CD4-positive, alpha-beta T cell treated with Interleukin-12 subunit alpha and Interleukin-12 subunit beta, for 1 hour (primary cell): ENCODE results near the gene LDHD.
A peak's percentile ranks its signal among the peaks of the same experiment; 100 is the strongest.
"Not testable (repeated sequence)": the region's sequence is repeated elsewhere in the genome, so short reads cannot be mapped to it uniquely, and the experiment has no call there.

Source experiments
- DNase-seq: peaks from one replicate; pipeline ENCODE4 v3.0.0-alpha.2; 2020

The LDHD gene

DNA sequence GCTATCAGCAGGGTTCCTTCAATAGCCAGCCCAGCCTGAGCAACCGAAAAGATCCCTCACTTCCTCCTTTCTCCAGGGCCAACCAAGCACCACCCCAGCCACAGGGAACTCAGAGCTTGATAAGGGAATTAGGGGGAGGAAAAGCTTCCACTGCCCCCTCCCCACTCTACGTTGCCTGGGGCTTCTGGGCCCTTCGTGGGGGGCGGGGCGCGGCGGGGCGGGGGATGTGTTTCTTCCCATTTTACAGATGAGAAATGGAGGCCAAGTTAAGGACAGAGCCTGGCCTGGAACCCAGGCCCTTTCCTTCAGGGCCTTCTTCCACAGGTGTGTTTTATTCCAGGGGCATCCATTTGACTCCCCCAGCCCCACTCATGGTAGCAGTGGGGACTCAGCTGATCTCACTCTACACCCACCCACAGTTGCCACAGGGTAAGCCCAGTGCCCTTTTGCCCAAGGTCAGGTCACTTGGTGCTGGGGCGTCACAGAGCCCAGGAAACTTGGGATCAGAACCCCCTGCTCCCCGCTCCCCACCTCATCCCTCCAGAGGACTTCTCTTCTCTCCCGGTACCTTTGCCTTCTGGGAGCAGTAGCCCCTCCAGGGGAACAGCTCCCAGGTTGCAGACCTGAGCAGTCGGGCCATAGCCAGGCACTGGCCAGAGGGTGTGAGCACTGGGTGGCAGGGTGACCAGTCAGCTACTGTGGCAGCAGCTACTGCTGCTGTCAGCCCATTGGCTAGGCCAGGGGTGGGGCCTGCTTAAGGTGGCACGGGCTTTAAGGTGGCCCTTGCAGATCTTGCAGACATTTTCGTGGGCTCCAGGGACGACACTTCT lies at the start of gene LDHD:
LDHD (minus strand) TSS at position 700 of the 830 bp plus-strand sequence; CDS start at position 640, 60 bp downstream.
- no peak for DNase-seq

DNA sequence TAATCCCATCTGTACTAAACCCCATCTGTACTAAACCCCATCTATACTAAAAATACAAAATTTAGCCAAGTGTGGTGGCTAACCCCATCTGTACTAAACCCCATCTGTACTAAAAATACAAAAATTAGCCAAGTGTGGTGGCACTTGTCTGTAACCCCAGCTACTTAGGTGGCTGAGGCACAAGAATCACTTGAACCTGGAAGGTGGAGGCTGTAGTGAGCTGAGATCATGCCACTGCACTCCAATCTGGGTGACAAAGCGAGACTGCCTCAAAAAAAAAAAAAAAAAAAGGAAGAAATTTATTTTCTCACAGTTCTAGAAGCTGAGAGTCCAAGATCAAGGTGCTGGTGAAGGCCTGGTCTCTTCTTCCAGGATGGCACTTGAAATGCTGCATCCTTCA lies 43.8 kb upstream of the LDHD start:
- DNase-seq, result no peak

DNA sequence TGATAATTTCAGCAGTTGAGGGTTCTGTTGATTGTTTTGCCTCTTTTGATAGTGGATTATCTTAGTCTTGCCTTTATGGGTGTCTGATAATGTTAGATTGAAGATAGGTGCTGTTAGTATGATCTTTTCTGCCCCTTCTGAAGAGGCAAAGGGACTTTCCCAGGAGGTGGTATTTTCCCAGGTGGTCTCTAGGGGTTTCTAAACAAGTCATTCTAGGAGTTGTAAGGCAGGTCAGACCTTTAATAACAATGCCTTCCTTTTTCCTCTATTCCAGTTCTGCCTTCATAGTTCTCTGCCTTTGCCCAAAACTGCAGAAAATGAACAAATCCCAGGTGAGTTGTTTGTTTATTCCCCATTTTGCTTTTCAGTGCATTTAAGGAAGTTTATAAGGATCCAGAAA lies 36.1 kb upstream of the LDHD start:
- DNase-seq, result no peak

DNA sequence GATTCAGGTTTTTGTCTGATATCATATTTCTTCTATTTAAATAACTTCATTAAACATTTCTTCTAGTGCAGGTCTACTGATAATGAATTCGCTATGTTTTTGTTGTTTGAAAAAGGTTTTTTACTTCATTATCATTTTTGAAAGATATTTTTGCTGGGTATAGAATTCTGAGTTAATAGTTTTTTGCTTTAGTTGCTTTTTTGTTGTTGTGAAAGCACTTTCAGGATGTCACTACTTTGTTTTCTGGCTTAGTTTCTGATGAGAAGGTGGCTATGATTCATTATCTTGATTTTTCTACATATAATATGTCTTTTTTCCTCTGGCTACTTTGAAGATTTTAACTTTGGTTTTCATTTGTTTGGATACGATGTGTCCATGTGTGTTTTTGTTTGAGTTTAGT lies 35.2 kb upstream of the LDHD start:
- DNase-seq, result no peak

DNA sequence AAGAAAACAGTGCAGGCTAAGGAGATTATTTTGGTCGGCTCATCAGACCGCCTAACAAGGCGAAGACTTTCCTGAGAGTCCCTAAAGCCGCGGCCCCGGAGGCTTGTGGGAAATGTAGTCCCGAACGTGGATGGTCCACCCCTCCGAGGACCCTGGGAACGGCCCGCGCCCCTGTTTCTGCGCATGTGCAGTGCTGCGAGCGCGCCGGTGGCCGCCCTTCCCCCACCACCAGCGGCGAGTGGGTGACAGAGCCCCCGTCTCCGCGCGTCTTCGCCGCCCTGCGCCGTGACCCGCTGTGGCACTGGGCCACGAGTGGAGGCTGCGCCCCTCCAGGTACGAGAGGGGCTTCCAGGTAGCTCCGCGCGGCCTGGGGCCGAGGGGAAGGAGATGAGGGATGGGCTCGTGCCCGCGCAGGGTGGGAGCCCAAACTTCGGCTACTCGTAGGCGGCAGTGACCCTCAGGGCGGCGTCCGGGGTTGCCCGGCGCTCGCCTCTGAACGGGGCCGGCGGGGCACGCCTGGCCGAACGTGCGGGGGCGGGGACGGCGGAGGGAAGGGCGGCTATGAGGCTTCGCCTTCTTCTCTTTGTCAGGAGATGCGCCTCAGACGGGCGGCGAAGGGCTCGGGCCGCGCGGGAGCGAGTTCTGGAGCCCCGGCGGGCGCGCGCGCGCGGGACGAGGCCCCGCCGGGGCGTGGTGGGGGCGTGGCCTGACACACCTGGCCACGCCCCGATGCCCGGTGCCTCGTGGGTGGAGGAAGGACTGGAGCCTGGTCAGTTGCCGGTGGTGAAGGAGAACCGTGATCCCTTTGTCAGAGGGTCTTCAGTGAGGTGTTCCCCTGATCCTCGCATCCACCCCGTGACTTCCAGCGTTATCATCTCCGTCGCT lies 32.0 kb upstream of the LDHD start, which contains the start of gene ZFP1:
ZFP1 (plus strand) TSS at position 214 of the 885 bp plus-strand sequence. CDS start 4,428 bp downstream, outside the sequence.
- DNase-seq, result peak; percentile 95

DNA sequence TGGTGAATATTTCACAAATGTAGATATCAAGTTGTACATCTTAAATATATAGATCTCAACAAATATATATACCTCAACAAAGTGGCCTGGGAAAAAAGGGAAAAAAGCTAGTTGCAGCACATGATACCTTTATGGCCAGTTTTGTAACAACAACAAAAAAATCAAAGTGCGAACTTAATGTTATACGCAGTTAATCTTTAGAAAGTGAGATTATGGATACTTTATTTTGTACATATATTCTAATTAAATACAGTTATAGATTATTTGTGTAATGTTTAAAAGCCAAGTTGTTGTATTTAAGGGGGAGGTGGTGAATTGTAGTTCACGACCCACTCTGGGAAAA lies 31.4 kb upstream of the LDHD start:
- no peak for DNase-seq

DNA sequence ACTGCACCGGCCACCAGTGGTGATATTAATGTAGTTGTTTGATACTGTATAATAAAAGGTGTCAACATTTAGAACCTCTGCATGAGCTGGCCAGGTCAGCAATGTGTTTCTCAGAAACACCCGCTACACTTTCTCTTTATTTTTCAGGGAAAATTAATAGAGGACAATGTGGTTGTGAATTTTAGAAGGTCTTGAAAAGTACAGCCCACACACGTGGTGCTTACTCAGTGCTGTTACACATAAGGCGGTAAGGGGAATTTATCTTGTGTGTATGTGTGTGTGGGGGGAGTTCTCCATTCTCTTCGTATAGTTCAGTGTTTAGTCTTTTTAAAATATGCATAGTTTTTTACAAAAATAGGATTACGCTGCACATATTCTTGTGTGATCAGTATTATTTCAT lies 27.4 kb upstream of the LDHD start:
- DNase-seq, result no peak

DNA sequence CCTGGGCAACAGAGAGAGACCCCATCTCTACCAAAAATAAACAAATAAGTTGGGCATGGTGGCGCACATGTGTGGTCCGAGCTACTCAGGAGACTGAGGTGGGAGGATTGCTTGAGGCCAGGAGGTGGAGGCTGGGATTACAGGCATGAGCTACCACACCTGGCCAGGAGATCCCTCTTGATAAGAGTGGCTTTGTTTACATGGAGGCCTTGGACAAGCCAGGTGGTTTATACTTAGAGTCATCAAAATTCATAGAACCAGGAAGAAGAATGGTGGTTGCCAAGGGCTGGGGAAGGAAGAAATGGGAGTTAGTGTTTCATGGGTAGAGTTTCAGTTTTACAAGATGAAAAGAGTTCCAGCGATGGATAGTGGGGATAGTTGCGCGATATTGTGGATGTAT lies 22.9 kb upstream of the LDHD start:
- DNase-seq, result no peak

DNA sequence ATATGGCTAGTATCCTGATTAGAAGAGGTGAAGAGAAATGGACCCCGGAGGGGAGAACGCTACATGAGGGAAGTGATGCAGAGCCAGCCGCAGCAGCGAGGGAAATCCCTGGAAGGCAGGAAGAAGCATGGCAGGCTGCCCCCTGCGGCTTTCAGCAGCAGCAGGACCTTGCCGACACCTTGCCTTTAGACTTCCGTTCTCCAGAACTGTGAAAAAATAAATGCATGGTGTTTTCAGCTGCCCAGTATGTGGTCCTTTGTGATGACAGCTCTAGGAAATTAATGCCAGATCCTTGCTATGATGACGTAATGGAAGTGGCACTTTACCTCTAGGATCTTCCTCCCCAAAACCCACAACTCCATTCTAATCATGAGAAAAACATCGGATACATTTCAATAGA lies 22.1 kb upstream of the LDHD start:
- no peak for DNase-seq

DNA sequence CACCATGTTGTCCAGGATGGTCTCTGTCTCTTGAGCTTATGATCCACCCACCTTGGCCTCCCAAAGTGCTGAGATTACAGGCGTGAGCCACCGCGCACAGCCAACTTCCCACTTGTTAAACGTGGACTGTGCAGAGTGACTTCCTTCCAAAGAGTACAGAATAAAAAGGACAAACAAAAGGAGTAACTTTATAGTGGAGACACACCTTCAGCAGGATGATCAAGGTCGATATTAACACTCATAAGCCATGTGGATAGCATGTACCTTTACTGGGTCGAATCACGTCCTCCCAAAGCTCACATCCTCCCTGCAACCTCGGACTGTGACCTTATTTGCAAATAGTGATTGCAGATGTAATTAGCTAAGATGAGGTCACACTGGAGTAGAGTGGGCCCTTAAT lies 21.7 kb upstream of the LDHD start:
- DNase-seq, result no peak

DNA sequence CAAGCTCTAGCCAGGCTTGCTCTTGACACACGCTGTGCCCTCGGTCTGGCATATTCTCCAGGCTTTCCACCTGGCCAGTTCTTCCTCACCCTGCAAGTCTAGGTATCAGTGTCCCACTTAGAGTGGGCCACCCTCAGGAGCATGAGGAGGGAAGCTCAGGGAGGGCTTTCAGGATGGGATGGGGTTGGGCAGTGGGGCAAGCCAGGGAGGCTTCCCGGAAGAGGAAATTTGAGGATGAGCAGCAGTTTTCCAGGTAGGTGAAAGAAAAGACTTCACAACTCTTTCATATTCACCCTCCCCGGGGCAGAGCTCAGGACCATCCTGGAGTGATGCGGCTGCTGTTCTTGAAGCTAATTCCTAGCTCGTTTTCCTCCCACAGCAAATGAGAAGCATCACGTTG lies 14.5 kb upstream of the LDHD start:
- no peak for DNase-seq

DNA sequence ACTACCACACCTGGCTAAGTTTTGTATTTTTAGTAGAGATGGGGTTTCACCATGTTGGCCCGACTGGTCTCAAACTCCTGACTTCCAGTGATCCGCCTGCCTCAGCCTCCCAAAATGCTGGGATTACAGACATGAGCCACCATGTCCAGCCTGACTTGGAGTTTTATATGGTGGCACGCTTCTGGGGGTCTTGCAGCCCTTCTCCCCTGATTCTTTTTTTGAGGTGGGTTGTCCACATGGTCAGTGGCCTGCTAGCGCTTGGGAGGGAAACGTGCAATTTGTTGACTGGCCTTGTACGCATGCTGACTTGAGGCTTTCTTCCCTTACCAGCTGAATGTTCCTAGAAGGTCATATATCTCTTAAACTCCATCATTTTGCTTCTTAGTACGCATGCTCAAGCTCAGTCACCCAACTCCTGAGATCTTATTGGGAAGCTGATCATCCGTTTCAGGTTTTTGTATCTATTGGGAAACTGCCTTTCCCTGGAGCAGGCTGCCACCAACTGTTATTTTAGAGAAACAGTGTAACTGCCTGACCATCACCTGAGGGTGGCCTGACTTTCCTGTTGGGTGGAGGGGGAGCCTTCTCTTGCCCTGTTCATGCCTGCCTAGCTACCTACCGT lies 13.7 kb upstream of the LDHD start:
- no peak for DNase-seq

DNA sequence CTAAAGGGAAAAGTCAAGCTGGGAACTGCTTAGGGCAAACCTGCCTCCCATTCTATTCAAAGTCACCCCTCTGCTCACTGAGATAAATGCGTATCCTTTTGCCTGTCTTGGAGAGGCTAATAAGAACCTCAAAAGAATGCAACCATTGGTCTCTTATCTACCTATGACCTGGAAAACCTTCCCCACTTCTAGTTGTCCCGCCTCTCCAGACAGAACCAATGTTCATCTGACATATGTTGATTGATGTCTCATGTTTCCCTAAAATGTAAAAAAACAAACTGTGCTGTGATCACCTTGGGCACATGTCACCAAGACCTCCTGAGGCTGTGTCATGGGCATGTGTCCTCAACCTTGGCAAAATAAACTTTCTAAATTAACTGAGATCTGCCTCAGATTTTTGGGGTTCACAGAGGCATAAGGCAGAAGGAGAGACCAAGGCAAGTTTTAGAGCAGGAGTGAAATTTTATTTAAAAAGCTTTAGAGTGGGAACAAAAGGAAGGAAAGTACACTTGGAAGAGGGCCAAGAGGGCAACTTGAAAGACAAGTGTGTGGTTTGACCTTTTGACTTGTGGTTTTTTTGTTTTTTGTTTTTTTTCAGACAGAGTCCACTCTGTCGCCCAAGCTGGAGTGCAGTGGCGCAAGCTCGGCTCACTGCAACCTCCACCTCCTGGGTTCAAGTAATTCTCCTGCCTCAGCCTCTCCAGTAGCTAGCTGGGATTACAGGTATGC lies 13.0 kb upstream of the LDHD start:
- DNase-seq, result not testable (repeated sequence)

DNA sequence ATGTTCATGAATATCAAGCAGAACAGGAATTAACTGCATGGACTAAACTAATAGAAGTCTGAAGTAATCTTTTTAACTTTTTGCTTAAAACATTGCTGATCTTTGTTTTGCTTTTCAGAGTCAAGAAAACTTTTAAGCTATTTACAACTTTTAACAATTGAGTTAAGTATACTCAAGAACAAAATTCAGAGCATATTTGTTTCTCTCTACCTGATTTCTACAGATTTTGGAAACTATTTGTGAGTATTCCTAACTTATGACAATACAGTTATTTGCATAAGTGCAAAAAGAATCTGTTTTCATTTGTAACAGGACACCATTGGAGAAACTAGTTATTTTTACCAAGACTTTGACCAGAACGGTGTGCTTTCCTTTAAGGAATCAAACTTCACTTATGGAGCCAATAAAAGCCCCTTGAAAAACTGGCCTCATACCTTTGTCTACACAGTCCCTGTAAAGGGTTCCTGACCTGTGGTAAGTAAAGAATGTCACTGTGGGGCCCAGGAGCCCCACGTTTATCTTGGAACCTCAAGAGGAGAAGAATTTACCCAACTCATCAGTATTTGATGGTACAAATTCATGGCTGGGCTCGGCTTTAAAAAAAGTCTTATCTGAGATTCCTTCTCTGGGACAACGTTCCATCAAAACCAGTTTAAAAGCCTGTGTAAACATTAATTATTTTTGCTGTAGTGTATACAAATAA lies 11.3 kb upstream of the LDHD start:
- no peak for DNase-seq

DNA sequence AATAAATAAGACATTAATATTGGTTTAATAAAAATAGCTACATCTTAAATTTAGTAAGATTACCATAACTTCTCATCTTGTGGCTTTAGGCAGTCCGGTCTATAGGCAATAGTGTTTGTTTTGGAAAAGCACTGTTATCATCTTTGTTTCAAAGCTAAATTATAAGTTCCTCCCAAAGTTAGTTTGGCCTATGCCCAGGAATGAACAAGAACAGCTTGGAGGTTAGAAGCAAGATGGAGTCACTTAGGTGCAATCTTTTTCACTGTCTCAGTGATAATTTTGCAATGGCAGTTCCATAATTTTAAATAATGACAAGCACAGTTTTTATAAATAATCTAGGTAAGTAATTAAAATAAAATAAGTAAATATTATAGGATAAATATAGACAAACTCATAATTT lies 6.0 kb upstream of the LDHD start:
- DNase-seq, result no peak

DNA sequence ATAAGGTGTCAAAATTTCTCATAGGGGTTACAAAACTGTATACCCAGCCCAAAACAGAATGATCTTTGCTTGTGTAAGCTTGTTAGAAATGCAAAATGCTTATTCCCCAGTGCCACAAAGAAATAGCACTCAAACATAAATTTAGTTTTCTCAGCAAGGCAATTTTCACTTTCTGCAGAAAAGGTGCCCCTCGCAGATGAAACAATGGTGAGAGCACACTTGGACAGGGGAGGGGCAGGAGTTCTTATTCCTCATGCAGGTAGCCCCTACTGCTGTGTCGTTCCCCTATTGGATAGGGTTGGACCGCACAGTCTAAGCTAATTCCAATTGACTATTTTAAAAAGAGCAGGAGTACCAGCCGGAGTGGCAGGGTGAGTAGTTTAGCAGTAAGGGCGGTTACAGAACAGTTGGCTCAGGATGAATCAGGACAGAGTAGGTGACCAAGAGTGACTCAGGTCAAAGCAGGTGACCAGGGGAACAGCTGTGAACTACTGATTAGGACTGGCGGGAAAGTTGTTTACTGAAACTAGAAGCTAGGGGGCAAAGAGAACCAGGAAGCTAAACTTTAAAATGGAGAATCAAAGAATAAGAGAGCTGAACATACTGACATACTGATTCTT lies 5.5 kb upstream of the LDHD start:
- no peak for DNase-seq

DNA sequence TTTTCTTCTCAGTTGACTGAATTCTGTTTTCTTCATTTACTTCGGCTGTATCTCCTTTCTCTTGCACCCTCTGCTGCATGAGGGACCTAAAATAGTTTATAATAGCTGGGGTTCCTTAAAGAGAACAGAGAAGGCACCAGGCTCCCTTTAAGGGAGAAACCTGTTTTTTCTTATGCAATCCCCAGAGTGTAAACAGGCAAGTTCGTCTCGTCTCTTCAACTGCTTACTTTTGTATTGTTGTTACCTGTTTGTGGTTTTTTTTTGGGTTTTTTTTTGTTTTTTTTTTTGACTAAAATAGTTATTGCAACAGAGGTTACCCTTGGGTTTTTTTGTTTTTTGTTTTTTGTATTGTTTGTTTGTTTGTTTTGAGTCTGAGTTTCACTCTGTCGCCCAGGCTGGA lies 3.7 kb upstream of the LDHD start:
- DNase-seq, result no peak

DNA sequence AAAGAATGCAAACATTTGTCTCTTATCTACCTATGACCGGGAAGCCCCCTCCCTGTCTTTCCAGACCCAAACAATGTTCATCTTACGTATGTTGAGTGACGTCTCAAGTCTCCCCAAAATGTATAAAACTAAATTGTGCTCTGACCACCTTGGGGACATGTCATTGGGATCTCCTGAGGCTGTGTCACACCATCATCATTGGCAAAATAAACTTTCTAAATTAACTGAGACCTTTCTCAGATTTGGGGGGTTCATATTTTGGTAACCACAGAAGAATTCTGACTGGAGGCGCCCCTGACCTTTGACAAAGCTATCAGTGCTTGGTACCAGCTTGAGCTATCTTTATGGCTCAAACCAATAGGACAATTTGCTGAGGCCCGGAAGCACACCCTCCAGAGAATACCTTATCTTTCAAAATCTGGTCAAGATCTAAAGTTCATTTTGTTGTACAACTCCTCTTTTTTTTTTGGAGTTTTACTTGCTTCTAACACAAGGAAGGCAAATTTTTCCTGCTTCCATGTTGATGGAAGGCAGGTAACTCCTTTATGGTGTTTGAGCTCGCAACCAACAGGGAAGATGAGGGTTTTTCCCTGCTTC lies 2.5 kb upstream of the LDHD start:
- no peak for DNase-seq

DNA sequence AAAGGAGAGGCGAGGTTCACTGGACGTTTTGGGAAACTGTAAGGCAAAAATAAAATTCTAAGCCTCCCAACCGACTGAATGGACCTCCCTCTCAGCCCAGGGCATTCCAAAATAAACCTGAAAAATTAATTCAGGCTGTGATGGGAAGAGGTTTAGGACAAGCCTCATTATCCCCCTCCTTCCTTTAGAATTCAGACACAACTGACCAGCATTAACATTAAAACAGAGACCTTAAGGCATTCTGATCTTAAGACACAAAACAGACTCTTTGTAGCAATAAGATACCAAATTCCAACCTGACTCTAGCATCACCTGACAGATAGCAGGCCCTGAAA lies 298 bp upstream of the LDHD start:
- no peak for DNase-seq

DNA sequence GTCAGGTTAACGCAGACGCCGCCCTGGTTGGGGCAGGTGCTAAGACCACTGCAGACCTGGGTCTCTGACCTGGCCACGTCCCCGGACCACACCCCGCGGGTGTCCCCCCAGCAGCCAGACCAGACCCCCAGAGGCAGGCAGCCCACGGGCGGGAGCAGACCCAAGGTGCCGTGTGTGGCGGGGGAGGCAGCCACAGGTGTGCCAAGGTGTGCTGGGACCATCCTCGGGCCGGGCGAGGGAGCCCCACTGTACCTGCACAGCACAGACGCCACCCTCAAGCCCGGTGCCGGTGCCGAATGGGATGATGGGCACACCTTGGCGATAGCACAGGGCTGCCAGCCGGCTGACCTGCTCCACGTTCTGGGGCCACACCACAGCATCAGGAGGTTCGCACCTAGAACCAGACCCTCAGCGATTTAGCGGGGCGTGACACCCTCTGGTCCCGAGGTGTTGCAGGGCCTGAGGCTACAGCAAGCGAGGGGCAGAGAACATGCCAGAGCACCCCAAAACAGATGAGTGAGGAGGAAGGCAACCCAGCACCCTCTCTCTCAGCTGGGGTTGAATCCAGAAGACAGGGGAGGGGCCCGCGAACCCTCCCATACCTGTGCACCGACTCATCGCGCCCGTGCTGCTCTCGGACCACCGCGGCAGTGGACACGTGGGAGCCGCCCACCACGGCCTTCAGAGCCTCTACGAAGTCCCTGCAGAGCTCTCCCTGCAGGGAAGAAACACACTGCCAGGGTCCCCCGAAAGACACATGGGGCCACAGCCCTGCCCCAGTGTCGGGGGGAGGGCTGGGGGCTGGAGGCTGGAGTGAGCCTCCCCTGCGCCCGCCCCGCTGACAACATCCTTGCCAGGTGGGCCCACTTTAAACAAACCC lies 1.4 kb downstream of the LDHD start:
- DNase-seq, result no peak
